Ishikawa (cell line): ENCODE results near the gene C1orf122.

Experiments used
- CEBPB ChIP-seq: IDR thresholded peaks from 2 replicates; pipeline ENCODE4 v1.6.1; 2012
- CREB1 ChIP-seq: IDR thresholded peaks from 2 replicates; pipeline ENCODE4 v1.6.1; 2012; ENCODE audit warnings: low read depth
- EGR1 ChIP-seq: IDR thresholded peaks from 2 replicates; pipeline ENCODE4 v1.6.1; 2012
- EP300 ChIP-seq: IDR thresholded peaks from 2 replicates; pipeline ENCODE4 v1.6.1; 2012; ENCODE audit warnings: borderline replicate concordance
- FOXM1 ChIP-seq: IDR thresholded peaks from 2 replicates; pipeline ENCODE4 v1.6.1; 2012; ENCODE audit warnings: low read depth, borderline replicate concordance
- NFIC ChIP-seq: IDR thresholded peaks from 2 replicates; pipeline ENCODE4 v1.6.1; 2012
- RAD21 ChIP-seq: IDR thresholded peaks from 2 replicates; pipeline ENCODE4 v1.6.1; 2012; ENCODE audit warnings: low read depth
- TAF1 ChIP-seq: IDR thresholded peaks from 2 replicates; pipeline ENCODE4 v1.6.1; 2012; ENCODE audit warnings: low read depth, mild to moderate bottlenecking
- TCF12 ChIP-seq: IDR thresholded peaks from 2 replicates; pipeline ENCODE4 v1.6.1; 2012; ENCODE audit warnings: low read depth
- TEAD4 ChIP-seq: IDR thresholded peaks from 2 replicates; pipeline ENCODE4 v1.6.1; 2012
- YY1 ChIP-seq: IDR thresholded peaks from 2 replicates; pipeline ENCODE4 v1.6.1; 2012; ENCODE audit warnings: low read depth
- ZBTB7A ChIP-seq: IDR thresholded peaks from 2 replicates; pipeline ENCODE4 v1.6.1; 2012; ENCODE audit warnings: low read depth
- TF ChIP-seq, protein P1 (sequence below): IDR thresholded peaks from 2 replicates; pipeline ENCODE4 v1.6.1; 2012
- TF ChIP-seq, protein P2 (sequence below): IDR thresholded peaks from 2 replicates; pipeline ENCODE4 v1.6.1; 2012; ENCODE audit warnings: low read depth, mild to moderate bottlenecking
- TF ChIP-seq, protein P3 (sequence below): IDR thresholded peaks from 2 replicates; pipeline ENCODE4 v1.6.1; 2012

The C1orf122 gene

DNA sequence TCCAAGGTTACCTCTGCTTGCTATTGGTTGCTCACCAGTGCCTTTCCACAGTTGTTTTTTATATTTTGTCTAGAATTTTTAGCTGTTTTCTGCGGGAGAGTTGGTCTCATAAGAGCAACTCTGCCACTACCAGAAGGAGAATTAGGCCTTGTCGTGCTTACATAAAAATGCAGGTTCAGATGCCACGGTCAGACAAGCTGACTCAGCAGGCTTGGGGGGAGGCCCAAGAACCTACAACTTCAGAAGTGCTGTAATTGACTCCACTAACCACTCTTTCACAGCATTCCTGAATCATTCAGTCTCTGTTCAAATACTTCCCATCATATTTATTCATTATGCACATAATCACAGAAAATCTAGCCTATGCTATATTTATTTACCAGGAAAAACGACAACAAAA lies 23.5 kb downstream of the C1orf122 start:
- TF ChIP-seq CREB1 (no peak), TEAD4 (no peak), FOXM1 (no peak), NFIC (no peak), ZBTB7A (no peak), TAF1 (no peak), EP300 (no peak), YY1 (no peak), EGR1 (no peak), TCF12 (no peak), CEBPB (no peak), RAD21 (no peak)
- TF ChIP-seq, protein P1, sequence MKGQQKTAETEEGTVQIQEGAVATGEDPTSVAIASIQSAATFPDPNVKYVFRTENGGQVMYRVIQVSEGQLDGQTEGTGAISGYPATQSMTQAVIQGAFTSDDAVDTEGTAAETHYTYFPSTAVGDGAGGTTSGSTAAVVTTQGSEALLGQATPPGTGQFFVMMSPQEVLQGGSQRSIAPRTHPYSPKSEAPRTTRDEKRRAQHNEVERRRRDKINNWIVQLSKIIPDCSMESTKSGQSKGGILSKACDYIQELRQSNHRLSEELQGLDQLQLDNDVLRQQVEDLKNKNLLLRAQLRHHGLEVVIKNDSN: no peak
- TF ChIP-seq, protein P2, sequence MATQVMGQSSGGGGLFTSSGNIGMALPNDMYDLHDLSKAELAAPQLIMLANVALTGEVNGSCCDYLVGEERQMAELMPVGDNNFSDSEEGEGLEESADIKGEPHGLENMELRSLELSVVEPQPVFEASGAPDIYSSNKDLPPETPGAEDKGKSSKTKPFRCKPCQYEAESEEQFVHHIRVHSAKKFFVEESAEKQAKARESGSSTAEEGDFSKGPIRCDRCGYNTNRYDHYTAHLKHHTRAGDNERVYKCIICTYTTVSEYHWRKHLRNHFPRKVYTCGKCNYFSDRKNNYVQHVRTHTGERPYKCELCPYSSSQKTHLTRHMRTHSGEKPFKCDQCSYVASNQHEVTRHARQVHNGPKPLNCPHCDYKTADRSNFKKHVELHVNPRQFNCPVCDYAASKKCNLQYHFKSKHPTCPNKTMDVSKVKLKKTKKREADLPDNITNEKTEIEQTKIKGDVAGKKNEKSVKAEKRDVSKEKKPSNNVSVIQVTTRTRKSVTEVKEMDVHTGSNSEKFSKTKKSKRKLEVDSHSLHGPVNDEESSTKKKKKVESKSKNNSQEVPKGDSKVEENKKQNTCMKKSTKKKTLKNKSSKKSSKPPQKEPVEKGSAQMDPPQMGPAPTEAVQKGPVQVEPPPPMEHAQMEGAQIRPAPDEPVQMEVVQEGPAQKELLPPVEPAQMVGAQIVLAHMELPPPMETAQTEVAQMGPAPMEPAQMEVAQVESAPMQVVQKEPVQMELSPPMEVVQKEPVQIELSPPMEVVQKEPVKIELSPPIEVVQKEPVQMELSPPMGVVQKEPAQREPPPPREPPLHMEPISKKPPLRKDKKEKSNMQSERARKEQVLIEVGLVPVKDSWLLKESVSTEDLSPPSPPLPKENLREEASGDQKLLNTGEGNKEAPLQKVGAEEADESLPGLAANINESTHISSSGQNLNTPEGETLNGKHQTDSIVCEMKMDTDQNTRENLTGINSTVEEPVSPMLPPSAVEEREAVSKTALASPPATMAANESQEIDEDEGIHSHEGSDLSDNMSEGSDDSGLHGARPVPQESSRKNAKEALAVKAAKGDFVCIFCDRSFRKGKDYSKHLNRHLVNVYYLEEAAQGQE: no peak
- TF ChIP-seq, protein P3, sequence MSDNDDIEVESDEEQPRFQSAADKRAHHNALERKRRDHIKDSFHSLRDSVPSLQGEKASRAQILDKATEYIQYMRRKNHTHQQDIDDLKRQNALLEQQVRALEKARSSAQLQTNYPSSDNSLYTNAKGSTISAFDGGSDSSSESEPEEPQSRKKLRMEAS: no peak

DNA sequence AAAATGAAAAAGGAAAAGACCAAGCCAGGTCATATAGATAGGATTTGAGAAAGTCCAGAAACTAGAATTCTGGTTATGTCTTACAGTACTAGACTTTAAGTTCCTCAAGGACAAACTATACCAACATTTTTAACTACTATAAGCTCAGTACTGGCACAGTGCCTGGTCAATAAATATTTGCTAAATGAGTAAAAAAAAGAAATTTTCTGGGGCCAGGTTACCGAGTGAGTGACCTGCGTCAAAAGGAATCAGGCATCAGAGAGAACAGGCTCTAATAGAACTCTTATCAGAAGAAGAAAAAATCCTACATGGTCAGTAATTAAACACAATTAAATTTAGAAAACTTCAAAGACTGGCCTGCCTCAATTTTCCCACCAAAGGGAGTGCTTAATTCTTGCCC lies 24.2 kb downstream of the C1orf122 start:
- TF ChIP-seq NFIC (no peak), TCF12 (no peak), EGR1 (no peak), RAD21 (no peak), CREB1 (no peak), TAF1 (no peak), EP300 (no peak), YY1 (no peak), ZBTB7A (no peak), CEBPB (no peak), FOXM1 (no peak), TEAD4 (no peak)
- TF ChIP-seq, protein P2: no peak
- TF ChIP-seq, protein P1: no peak
- TF ChIP-seq, protein P3: no peak

DNA sequence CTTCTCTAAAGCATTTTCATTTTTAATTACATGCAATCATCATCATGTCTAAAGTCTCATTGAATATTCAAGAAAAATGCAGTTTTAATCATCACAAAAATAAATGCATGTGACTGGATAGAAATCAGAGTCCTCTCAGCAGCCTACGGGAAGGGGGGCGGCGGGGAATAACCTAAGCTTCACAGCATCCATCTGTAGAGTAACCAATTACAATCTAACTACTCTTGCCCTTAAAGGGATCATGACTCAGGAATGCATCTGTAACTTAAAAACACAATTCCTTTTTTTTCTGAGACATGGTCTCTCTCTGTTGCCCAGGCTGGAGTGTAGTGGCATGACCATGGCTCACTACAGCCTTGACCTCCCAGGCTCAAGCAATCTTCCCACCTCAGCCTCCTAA lies 29.2 kb downstream of the C1orf122 start:
- no peak for TF ChIP-seq TAF1
- TF ChIP-seq, protein P3: no peak
- no peak for TF ChIP-seq NFIC
- TF ChIP-seq TEAD4: no peak
- no peak for TF ChIP-seq EP300
- no peak for TF ChIP-seq CEBPB
- no peak for TF ChIP-seq YY1
- TF ChIP-seq EGR1: no peak

DNA sequence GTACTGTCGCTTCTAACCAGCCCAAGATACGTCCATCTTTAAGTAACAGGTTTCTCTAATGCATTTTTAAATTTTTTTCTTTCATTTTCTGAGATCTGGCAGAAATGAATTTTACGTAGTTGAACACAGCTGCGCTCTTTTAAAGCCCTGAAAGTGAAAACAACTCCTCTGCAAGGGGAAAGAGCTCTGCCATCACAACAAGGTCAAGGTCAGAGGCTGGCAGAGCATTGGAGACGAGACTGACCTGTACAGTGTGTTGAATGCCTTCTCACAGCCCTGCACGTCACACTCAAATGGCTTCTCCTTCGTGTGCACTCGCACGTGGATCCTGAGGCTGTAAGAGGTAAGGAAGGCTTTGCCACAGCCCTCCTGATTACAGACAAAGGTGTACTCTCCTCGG lies 32.1 kb downstream of the C1orf122 start:
- TF ChIP-seq TCF12 (no peak), NFIC (no peak), TEAD4 (no peak), CEBPB (no peak), YY1 (no peak), FOXM1 (no peak), RAD21 (no peak), TAF1 (no peak), EGR1 (no peak), CREB1 (no peak), EP300 (no peak), ZBTB7A (no peak)
- TF ChIP-seq, protein P3: no peak
- TF ChIP-seq, protein P2: no peak
- TF ChIP-seq, protein P1: no peak
